Cerebellar nuclear complex (tissue), 1 donor: ENCODE data around the gene NTMT2.
"Not testable (repeated sequence)": the region's sequence is repeated elsewhere in the genome, so short reads cannot be mapped to it uniquely, and the experiment has no call there.

Source experiments
- DNase-seq, 2 experiments: peaks; one replicate each; lab custom pipeline; 2025; lab: John Stamatoyannopoulos, UW

Gene NTMT2

DNA sequence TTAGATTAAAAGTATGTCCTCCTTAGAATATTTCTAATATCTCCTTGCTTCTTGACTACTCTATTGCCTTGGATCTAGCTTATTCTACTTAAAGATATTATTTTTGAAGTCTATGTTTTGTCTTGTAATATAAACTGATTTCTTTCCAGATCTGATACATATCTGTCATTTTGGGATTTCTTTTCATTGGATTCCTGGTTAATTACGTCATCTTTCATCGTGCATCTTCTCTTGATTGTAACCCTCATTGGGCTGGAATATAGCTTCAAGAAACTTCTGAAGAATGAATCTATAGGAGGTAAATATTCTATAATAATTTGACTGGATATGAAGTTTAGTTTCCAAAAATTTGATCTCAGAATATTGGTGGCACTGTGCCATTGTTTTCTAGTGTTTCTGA lies 12.1 kb downstream of the NTMT2 start:
- no peak for DNase-seq

DNA sequence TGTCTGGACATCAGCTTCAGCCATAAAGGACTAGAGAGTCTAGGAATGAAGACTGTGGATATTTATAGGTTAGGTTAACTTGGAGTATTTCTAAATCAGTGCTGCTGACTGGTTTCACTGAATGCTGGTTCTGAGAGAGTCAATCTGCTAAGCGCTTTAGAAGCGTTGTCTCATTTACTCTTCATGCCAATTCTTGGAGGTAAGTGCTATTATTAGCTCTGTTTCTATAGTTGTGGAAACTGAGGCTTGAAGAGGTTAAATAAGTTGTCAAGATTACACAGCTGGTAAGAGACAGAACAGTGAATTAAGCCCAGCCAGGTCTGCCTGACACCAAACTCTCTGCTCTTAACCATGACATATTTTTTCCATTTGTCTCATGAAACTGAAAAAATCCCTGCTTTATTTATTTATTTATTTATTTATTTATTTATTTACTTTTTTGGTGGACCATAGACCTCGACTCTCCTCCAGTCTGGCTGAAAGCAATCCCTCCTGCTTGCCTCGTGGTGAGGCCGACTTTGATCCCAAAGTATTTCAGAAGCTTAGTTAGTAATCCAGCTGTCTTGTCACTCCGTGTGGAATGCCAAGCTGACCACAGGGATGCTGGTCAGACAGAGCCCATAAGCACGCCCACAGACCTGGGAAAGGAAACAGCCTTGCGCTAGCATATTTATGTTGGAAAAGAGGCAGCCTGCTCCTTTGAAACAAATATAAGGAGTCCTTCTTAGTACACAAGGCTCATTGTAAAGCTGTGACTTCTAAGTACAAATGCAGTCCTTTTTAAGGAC lies 16.9 kb downstream of the NTMT2 start:
- DNase-seq: no peak

DNA sequence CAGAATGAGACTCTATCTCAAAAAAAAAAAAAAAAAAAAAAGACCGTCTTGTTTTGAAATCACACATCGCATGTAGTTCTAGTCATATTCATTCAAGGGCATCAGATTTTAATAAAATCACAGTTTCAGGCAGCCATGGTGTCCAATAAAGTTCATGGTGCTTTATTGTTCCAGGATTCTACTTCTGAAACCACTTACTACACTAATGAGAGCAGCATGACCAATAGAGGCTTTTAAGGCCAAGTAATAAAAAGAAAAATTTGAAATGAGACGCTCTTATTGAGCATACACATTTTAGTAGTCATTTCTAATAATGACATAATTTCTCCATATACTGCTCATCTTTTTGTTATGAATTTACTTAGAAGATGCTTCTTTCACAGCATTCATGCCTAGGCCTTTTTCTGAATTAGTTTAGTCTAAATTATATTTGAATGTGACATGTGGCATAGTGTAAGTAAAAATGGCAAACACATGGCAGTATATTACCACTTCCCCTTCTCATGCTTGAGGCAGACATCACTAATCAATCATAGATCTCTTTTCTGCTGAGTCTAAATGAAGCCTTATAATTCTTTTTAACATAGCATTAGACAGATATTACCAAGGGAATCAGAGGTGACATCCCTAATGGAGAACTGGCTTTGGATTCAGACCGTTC lies 18.5 kb downstream of the NTMT2 start:
- DNase-seq: no peak

DNA sequence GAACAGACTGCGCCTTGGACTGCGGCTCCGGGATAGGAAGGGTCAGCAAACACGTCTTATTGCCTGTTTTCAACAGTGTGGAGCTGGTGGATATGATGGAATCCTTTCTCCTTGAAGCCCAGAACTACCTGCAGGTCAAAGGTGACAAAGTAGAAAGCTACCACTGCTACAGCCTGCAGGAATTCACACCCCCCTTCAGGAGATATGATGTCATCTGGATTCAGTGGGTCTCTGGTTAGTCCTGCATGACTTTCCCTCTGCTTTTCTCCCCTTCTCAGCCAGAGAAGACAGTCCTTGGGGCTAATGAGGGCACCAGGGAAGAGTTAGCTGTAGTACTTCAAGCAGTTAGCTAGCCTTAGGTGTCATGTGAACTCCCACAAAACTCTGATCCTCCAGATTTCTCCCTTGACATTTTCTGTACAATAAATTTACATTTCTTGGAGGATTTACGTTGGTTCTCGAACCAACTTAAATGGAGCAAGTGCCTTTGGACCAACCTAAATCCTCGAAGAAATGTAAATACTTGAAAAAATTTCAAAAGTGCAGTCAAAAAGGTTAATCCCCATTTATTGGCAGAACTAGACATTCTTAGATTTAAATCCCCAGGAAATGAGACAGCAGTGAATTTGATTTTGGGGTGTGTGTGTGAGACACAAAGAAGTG lies 20.9 kb downstream of the NTMT2 start:
- no peak for DNase-seq

DNA sequence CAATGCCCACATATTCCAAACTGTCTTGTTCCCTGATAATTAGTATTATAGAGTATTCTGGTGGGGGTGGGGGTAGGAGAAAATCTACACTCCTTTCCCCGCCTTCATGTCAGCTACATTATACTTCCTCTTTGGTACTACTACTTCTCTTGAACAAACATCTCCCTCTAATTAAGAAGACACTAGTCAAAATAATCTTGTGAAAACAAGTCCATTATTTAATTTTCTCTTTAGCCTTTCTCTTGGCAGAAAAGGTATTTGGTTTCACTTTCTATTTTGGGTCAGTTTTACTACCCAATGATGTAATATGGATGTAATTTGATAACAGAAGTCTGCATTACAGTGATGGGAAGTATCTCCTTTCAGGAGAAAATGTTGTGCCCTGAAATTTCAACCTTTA lies 22.5 kb downstream of the NTMT2 start:
- DNase-seq: no peak

DNA sequence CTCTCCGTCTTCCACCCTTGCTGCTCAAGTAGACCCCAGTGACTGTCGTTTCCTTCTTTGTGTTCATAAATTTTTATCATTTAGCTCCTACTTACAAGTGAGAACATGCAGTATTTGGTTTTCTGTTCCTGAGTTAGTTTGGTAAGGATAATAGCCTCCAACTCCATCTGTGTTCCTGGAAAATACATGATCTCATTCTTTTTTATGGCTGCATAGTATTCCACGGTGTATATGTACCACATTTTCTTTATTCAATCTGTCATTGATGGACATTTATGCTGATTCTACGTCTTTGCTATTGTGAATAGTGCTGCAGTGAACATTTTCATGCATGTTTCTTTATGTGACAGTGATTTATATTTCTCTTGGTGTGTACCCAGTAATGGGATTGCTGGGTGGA lies 24.8 kb downstream of the NTMT2 start:
- DNase-seq: not testable (repeated sequence)

DNA sequence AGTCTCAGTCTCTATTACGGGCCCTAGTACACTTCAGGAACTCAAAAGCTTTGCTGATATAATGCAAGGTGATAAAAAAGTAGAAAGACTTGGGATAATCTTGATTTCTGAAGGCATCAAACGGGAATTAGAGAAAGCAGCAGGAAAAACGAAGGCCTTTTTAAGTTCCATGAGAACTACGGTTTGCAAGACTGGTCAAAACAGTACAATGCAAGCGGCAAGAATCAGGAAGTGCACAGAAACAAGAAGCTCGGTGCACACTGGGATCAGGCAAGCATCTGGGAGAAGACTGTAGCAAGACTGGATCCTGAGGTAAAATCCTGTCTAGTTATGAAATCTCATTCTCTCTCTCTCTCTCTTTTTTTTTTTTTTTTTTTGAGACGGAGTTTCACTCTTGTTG lies 28.6 kb downstream of the NTMT2 start:
- no peak for DNase-seq

DNA sequence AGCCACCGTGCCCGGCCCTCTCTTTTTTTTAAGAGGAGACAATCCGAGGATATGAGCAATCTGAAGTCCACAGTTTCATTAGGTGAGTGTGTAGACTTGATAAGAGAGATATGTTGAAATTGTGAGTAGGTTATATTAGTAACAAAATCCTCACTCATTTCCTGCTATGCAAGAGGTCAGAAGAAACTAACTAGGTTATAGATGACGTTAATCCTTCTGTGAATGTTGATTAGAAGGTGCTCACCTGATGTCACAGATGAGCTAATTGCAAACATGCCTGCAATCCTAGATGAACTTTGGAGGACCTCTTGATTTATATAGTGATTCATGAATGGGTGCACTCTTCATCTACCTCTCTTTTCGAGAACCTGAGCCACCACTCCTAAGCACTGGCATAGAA lies 29.3 kb downstream of the NTMT2 start:
- DNase-seq: no peak

DNA sequence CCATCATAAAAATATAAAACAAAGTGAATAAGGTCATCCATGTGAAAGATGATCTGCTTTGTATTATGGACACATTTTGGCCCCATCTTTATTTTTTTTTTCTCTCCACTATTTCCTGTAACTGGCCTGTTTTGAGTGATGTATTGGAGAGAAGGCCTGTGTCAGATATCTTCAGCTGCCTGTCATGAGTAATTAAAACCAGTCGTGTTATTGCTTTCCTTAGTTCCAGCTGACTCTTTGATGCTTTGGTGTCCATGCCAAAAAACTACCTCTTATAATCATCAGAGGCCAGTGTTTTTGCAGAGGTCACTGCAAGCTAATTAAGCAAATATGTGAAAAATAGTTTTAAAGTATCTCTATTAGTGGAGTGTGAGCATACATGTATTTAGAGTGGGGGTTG lies 29.7 kb downstream of the NTMT2 start:
- DNase-seq: no peak

DNA sequence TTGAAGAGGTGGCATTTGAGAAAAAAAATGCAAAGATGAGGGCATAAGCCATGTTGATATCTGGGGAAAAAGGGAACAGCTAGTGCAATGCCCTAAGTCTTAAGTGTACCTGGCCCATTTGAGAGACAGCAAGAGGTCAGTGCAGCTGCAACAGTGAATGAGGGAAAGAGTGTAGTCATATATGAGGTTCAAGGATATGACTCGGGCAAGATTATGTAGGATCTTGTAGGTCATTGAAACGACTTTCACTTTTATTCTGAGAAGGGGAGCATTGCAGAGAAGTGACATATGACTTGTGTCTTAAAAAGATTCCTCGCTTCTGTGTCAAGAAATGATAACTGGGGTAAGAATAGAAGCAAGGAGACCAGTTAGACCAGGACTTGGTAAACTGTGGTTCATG lies 31.0 kb downstream of the NTMT2 start:
- no peak for DNase-seq

DNA sequence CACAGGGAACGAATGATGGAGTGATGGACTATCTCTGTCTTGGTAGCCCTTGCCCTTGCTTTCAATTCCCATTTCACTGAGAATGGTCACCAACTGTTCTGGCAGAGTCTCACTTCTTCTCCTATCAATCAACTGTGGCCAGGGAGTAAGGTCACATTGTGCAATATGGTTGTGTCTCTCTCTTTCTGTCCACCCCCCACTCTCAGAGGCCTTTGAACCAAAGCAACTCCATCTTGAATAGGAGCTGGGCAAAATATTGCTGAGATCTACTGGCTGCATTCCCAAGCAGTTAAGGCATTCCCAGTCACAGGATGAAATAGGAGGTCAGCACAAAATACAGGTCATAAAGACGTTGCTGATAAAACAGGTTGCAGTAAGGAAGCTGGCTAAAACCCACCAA lies 36.7 kb downstream of the NTMT2 start:
- DNase-seq: no peak

DNA sequence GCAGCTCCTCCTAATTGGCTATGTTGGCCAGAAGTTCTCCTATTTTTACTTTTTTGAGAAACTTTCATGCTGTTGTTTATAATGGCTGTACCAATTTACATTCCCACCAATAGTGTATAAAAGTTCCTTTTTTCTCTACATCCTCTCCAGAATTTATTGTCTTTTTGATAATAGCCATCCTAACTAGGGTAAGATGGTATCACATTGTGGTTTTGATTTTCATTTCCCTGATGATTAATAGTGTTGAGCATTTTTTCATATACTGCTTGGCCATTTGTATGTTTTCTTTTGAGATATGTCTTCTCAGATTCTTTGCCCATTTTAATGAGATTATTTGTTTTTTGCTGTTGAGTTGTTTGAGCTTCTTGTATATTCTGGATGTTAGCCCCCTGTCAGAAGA lies 46.8 kb downstream of the NTMT2 start:
- no peak for DNase-seq

DNA sequence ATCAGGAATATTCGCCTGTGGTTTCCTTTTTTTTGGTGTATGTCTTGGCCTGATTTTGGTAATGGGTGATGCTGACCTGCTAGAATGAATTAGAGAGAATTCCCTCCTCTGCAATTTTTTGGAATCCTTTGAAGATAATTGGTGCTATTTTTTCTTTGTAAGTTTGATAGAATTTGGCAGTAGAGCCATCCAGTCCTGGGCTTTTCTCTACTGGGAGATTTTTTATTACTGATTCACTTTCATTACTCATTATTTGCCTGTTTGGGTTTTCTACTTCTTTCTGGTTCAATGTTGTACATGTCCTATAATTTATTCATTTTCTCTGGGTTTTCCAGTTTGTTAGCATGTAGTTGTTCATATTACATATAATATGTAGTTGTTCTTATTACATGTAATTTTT lies 48.7 kb downstream of the NTMT2 start:
- DNase-seq: no peak

DNA sequence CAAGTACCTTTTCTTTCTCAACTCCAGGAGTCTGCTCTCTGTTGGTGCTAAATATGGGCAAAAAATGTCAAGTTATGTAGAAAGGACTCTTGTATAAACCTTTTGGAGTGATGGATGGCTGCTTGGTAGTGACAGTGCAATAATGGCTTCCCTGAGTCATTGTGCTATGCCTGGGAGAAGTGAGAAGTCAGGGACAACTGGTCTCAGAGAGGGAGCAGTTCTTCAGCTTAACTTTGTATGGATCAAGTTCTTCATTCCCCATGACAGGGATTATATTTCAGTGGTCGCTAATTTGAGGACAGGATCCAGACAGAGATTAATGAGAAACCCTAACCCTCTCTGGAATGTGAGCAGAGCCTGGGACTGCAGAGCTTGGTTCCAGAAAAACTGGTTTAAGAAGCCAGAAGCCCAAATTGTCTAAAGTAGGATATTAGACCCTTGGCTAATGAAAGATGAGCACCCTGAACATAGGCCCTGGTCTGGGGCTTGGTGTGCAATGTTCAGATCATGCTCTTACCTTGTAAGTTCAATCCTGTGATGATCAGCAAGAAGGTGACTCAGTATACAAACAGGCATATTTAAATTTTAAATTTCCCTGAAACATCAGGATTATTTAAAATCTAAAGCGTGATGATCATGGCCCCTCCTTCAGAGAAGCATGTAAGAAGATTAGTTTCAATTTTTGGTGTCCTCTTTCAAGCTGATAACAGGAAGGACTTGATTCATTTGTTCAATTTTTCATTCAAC lies 50.9 kb downstream of the NTMT2 start:
- DNase-seq: no peak

DNA sequence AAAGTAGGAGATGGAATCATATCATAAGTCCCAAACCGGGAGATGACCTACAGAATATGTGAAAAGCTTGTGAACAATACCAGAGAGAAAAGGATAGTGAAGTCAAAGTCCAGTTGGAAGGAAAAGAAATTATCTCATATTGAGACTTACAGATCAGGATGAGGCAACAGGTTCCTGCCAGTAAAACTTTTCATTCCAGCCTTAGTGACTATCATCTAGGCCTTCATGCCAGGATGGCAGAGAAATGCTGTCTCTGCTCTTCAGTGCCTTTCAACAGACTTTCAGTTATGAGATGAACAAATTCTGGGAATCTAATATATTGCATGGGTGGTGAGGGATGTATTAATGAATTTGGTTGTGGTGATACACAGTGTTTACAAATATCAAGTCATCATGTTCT lies 52.3 kb downstream of the NTMT2 start:
- no peak for DNase-seq

DNA sequence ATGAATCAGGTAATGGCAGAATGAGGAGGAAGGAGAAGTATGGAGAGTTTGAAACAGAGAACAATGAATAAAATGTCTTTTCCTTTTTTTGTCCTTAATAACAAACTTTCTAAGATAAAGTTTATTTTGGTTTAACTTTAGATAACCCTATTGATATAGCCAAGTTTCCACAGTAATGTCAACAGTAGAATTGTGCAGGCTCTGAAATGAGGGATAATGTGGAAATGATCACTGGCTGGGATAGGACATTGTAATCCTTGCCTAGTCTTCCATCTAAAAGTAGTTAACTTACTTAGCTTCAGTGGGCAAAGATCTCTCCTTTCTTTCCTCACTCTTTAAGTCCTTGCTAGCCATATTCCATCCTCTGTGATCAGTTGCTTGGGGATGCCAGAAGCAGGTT lies 52.8 kb downstream of the NTMT2 start:
- DNase-seq: no peak

DNA sequence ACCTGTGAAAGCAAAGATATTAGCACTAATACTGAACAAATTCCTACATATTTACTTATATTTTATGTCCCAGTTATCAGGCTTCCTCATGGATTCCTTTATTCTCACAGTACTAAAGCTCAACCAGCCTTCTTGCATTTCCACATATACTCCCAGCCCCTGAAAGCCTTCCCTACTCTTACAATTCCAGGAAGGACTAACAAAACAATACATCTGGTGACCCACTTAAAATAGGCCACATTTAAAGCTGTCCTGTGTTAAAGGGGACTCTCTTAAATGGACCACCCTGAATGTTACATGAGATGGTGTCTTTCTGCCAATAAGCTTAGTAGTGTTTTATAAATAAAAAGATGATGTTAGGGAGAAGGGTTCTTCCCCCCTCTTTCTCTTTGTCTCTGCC lies 54.4 kb downstream of the NTMT2 start:
- no peak for DNase-seq

DNA sequence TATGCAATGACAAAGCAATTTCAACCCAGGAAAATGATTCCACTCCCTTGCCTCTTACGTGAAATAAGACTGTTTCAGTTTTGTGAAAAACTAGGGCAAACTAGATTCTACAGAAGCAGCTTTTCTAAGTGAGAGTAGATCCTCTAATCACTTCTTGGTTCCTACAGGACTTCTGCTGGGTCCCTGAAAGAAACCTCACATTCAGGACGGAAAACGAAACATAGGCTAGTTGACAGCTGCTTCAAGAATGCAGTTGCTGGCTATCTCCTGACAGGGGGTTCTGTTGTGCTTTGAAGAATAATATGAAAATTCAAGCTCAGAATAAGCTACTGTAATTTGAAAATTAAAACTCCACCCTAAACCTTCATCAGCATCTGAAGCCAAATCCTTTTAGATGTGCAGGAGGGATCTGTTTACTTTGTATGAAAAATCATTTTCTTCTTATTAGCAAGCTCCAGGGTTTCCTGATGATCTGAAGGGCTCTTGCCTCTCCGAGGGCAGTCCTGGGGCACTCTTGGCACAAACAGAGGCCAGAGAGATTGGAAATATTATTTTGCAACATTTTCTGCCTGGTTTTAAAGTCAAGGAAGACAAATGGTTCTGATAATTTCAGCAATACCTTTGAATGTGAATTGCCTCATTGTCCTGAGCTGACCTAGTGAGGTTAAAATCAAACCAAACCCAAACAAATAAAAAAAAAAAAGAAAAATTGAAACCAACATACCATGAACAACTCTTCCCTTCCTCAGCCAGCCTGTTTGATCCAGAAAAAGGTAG lies 55.0 kb downstream of the NTMT2 start:
- no peak for DNase-seq

DNA sequence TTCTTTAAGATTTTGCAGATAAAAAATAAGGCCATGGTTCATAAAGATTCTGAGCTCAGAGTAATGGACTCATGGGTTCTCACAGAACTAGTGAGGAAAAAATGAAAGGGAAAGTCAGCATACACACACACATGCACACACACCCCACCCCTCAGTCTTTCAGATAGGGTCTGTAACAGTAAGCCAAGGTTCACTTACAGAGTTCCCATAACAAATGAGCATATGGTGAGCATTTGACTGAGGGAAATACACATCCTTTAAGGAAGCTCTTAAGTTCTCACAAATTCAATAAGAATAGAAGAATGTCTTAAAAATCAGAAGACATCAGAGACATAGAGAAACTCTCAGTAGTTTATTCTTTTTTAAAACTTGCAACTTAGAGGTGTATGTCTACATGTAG lies 57.9 kb downstream of the NTMT2 start:
- no peak for DNase-seq

DNA sequence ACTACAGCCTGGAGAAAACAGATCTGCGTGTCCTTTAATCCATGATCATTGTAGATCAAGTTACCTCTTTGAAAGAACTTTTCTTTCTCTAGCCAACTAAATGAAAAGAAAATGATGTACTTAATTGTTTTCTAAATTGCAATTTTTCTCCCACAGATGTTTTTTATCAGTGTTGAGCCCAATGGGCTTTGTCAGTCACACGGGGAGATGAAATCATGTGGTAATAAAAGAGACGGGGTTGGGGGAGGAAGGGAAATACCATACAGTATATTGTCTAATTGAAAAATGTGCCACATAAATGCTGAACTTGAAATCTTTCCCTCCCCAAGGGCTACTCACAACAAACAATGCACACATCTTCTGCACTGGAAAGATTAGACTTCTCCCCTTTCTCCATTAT lies 58.4 kb downstream of the NTMT2 start:
- DNase-seq: no peak

DNA sequence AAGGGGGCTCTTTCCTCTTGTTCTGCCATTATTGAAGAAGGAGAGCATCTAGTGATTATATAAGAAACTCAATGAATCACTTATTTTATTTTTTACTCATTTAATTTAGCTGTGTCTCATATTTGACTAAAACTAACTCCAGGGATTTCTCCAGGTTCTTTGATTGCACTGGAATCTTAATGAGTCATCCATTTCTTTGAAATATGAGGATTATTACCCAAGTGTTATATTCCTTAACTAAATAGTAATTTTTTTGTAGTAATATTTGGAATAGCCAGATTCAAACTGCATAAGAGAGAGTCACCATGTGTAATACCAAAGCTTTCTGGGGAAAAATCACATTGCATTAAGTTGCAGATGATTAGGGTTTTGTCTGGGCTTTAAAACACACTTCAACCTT lies 59.5 kb downstream of the NTMT2 start:
- no peak for DNase-seq

DNA sequence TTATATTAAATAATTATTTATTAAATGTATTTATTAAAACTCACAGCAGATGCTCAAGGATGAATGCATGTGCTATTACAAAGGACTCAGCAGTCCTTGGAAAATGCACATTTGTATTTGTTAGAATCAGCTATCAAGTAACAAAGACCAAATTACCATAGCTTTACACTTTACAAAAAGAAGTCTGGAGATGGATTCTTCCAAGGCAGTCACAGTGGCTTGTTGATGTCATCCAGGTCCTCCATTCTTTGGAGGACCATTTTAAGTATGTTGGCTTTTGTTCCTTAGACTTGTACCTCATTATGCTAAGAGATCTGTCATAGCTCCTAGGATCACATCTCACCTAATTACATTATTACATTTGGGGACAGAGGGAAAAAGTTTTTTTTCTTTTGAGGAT lies 63.4 kb downstream of the NTMT2 start:
- DNase-seq: no peak
